Activated naive CD4-positive, alpha-beta T cell treated with anti-CD3 and anti-CD28 coated beads, Interleukin-2, amount 50 U/mL, for 16 hours (primary cell): Measurements from ENCODE around the gene ATP10A.
"Not testable (repeated sequence)": the region's sequence is repeated elsewhere in the genome, so short reads cannot be mapped to it uniquely, and the experiment has no call there.

Experiments used
- DNase-seq: peaks from one replicate; pipeline ENCODE4 v3.0.0-alpha.2; 2020

Gene ATP10A

GRCh38 chr15:25768271-25768670 lies 94.9 kb downstream of the ATP10A start:
- no peak for DNase-seq

- no peak for DNase-seq
These were observed 95.6 kb downstream of the ATP10A start for GRCh38 chr15:25767356-25768151.

- DNase-seq = no peak
These were observed 96.7 kb downstream of the ATP10A start for GRCh38 chr15:25766417-25766816.

- no peak for DNase-seq
These were observed 98.0 kb downstream of the ATP10A start for GRCh38 chr15:25764980-25765735.

GRCh38 chr15:25763954-25764353 lies 99.2 kb downstream of the ATP10A start:
- no peak for DNase-seq

GRCh38 chr15:25763331-25763751 lies 99.8 kb downstream of the ATP10A start:
- DNase-seq = no peak

- DNase-seq = no peak
These were observed 101.0 kb downstream of the ATP10A start for GRCh38 chr15:25761971-25762662.

- DNase-seq = no peak
These were observed 103.7 kb downstream of the ATP10A start for GRCh38 chr15:25759421-25759820.

GRCh38 chr15:25758612-25759011 lies 104.5 kb downstream of the ATP10A start:
- DNase-seq = not testable (repeated sequence)

GRCh38 chr15:25743548-25744275 lies 119.4 kb downstream of the ATP10A start:
- no peak for DNase-seq

- no peak for DNase-seq
These were observed 120.2 kb downstream of the ATP10A start for GRCh38 chr15:25742776-25743547.

- DNase-seq = no peak
These were observed 120.9 kb downstream of the ATP10A start for GRCh38 chr15:25742041-25742730.

- DNase-seq = no peak
These were observed 121.9 kb downstream of the ATP10A start for GRCh38 chr15:25741256-25741580.

- no peak for DNase-seq
These were observed 122.5 kb downstream of the ATP10A start for GRCh38 chr15:25740383-25741255.

- peak; percentile 45 for DNase-seq
These were observed 123.4 kb downstream of the ATP10A start for GRCh38 chr15:25739687-25740121.

GRCh38 chr15:25738171-25738965 lies 124.8 kb downstream of the ATP10A start:
- no peak for DNase-seq

- DNase-seq = no peak
These were observed 125.9 kb downstream of the ATP10A start for GRCh38 chr15:25737218-25737643.

GRCh38 chr15:25736461-25736860 lies 126.7 kb downstream of the ATP10A start:
- no peak for DNase-seq

GRCh38 chr15:25735550-25736384 lies 127.4 kb downstream of the ATP10A start:
- DNase-seq = no peak
